ENCODE measurements around the gene MTA1. TPM values are rescaled to one million over a fixed set of nuclear protein-coding genes. Genes with fewer than 3 reads are reported as not detected.

The MTA1 gene
- total RNA-seq, 1 donor from 2014 or later = 43.4 TPM

DNA sequence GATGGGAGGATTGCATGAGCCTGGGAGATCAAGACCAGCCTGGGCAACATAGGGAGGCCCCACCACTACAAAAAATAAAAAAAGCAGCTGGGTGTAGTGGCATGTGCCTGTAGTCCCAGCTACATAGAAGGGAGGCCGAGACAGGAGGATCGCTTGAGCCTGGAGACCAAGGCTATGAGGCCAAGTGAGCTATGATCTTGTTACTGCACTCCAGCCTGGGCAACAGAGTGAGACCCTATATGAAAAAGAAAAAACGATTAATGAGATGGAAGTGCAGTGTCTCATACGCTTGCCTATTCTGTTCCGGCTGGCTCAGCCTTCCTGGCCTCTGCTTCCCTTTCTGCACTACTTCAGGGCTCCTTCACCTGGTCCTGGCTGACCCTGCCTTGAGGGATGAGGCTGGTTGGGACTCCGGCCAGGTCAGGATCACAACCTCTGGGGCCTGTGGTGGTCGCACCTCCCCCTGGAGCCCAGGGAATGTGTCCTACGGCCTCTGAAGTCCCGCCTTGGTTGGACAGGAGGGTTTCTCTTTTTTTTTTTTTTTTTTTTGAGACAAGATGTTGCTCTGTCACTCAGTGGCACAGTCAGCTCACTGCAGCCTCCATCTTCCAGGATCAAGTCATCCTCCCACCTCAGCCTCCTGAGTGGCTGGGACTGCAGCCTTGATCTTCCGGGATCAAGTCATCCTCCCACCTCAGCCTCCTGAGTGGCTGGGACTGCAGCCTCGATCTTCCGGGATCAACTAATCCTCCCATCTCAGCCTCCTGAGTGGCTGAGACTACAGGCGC, 82.1 kb downstream of the MTA1 start:
- no peak for DNase-seq

GRCh38 chr14:105502446-105503295, 83.0 kb downstream of the MTA1 start:
- DNase-seq = no peak

- DNase-seq = no peak
Measured at GRCh38 chr14:105503296-105503640, 83.6 kb downstream of the MTA1 start.

GRCh38 chr14:105503935-105504692, 84.5 kb downstream of the MTA1 start:
- DNase-seq = no peak

- DNase-seq = no peak
Measured at GRCh38 chr14:105505101-105505500, 85.5 kb downstream of the MTA1 start.

DNA sequence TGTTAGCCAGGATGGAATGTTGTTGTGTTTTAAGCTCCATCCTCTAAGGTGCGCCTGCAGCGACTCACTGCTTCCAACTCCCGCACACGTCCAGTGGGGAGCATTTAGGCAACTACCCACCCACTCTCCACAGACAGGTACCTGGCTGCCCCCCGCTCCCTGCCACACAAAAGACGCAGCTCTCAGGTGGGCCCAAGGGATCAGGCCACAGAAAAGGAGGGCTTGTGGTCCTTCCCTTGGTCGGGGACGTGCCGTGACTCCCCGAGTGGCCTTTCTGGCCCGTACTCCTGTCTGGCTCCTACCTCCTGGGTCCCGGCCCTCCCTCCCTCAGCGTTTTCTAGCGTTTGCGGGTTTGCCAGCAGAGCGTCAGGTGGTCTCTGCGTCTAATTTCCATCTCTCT, 87.6 kb downstream of the MTA1 start:
- DNase-seq = no peak

- no peak for DNase-seq
Measured at GRCh38 chr14:105508069-105508468, 88.4 kb downstream of the MTA1 start.

GRCh38 chr14:105508601-105509000, 89.0 kb downstream of the MTA1 start:
- no peak for DNase-seq

GRCh38 chr14:105517096-105517495, 97.5 kb downstream of the MTA1 start:
- DNase-seq = no peak

GRCh38 chr14:105519946-105520698, 100.5 kb downstream of the MTA1 start:
- DNase-seq = no peak

Other genes starting within 250 kb of the MTA1 start
- gene NUDT14, start 238.5 kb upstream of the MTA1 start, total RNA-seq = 38.7 and 77.4 TPM in 2 replicates
- gene BTBD6, start 171.3 kb upstream of the MTA1 start, total RNA-seq = 68.1 and 81.5 TPM in 2 replicates
- 56.5 and 71.5 TPM in 2 replicates for gene BRF1, start 118.8 kb upstream of the MTA1 start, total RNA-seq
- gene PACS2, start 105.1 kb upstream of the MTA1 start, total RNA-seq = 63.6 and 74.0 TPM in 2 replicates
- gene TEX22, start 21.3 kb upstream of the MTA1 start, total RNA-seq = 0.05 and 0.17 TPM in 2 replicates
- 265 and 324 TPM in 2 replicates for gene CRIP2, start 55.0 kb downstream of the MTA1 start, total RNA-seq
- gene CRIP1, start 67.1 kb downstream of the MTA1 start, total RNA-seq = 0.42 and 0.68 TPM in 2 replicates
- 9.7 and 18.0 TPM in 2 replicates for gene TEDC1, start 71.4 kb downstream of the MTA1 start, total RNA-seq
- gene TMEM121, start 106.8 kb downstream of the MTA1 start, total RNA-seq = 4.6 and 11.7 TPM in 2 replicates